GM21515 (cell line): ENCODE data around the gene MAGEA11.
"Not testable (repeated sequence)": the region's sequence is repeated elsewhere in the genome, so short reads cannot be mapped to it uniquely, and the experiment has no call there.

ENCODE experiments used
- ATAC-seq: cut with Tn5 transposase; IDR thresholded peaks from one replicate; pipeline ENCODE4 v1.9.1; 2021; ENCODE audit not compliant: unreplicated experiment

MAGEA11 gene, protein sequence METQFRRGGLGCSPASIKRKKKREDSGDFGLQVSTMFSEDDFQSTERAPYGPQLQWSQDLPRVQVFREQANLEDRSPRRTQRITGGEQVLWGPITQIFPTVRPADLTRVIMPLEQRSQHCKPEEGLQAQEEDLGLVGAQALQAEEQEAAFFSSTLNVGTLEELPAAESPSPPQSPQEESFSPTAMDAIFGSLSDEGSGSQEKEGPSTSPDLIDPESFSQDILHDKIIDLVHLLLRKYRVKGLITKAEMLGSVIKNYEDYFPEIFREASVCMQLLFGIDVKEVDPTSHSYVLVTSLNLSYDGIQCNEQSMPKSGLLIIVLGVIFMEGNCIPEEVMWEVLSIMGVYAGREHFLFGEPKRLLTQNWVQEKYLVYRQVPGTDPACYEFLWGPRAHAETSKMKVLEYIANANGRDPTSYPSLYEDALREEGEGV

DNA sequence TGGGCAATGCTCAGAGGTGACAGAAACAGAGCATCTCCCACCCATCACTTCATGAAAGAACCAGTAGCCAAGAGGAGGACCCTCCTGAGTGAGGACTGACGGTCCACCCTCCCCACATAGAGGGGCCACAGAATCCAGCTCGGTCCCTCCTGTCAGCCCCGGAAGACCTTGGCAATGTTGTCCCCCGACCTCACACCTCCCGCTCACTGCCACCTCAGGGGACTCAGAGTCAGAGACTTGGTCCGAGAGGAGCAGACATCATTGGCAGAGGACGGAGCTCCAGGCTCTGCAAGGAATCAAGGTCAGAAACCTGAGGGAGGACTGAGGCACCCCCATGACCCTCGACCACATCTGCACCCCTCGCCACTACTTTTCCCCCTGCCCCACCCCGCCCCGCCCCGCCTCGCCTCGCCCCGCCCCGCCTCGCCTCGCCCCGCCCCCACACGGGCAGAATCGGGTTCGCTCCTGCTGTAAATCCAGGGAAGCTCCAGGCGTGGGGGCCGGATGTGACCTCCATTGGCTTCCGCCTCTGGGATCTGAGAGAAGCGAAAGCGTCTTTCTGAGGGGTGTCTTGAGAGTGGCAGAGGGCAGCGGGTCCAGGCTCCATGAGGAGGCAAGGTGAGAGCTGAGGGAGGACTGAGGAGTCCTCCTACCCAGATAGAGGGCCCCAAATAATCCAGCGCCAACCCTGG lies at the start of gene MAGEA11:
Gene MAGEA11, plus strand, starts transcription at position 516 of the 692 bp plus-strand sequence. CDS start 1,100 bp downstream, outside the sequence.
- no peak for ATAC-seq

DNA sequence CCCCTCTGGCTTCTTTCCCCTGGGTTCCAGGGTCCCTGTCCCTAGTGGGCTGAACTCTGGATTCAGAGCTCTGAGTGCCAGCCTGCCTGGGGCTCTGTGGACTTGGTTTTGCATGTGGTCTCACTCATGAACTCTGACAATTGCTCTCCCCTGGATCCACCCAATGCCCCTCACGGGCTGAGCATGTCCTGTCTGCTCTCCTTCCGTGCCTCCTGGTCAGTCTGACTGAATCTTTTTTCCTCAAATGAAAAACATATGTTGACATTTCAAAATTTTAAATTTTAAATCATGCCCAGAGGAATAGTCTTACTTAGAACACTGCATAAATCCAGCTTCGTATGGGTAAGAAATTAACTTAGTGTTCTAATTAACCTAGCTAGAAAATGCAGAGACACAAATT lies 36.8 kb upstream of the MAGEA11 start:
- ATAC-seq, result not testable (repeated sequence)

DNA sequence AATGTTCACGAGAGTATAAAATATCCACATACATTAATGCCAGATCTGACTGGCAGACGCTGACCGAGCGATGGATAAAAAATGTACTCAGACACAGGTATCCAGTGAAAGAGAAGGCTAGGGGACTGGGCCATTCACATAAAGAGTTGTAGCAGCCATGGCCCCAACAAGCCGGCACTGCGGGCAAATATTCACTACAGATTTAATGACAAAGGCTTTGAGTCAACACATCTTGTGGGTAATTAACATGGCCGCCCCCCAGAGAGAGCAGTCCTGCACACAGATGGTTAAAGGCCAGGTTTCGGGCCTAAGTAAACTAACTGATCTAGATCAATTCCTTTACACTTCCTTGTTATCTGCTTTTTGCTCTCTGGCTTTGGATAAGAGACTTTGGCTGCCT lies 36.3 kb upstream of the MAGEA11 start:
- not testable (repeated sequence) for ATAC-seq

DNA sequence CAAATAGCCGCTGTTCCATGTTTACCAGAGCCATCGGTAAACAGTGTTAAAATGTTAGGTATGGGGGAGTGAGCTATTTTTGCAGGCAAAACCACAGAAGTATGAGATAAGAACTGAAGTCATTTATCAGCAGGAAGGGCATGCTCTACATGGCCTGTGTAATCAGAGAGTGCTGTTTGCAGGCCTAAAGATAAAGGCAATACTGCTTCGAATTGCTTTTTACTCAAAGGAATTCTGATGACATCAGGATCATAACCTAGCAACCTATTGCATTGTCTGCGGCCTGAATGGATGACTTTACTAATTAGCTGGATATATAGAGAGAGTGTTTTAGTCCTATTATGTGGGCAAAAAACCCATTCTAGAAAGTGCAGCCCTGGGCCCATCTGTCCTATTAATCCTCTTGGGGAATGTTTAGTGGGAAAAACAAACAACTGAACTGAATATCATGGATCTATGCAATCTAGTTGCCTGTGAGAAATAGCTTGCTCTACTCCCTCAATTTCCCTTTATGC lies 32.6 kb upstream of the MAGEA11 start:
- ATAC-seq, result not testable (repeated sequence)

DNA sequence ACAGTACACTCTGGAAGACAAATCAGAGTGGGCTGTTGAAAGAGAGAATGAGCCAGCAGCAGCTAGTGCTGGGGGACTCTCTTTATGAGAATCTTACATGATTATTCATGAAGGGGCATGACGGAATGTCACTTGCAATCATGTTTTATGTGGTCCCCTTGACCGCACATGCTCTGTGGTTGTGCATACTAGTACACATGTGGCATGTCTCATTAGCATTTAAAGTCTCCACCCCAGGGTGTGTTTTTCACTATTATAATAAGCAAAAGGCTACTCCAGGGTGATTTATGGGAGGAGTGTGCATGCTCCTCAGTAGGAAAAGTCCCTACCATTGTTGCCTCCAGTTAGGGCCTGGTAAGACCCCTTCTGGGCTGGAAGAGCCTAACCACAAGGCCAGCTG lies 30.7 kb upstream of the MAGEA11 start:
- no peak for ATAC-seq

DNA sequence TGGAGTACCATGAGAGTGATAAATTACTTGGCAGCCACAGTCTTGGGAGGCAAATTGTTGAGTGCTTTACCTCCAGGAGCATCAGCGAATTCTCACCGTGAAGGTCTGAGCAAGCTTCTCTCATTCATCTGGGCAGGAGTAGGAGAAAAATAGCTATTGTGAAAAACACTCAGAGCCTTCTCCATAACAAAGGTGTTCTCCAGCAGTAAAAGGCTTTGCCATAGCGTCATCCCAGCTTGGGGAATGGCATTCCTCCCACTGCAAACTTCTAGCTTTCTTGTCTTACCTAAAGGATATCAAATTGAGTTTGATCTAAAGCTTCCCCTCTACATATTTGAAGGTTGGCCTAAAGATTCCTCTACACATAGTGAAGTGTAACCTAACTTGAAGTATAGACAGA lies 29.8 kb upstream of the MAGEA11 start:
- no peak for ATAC-seq

DNA sequence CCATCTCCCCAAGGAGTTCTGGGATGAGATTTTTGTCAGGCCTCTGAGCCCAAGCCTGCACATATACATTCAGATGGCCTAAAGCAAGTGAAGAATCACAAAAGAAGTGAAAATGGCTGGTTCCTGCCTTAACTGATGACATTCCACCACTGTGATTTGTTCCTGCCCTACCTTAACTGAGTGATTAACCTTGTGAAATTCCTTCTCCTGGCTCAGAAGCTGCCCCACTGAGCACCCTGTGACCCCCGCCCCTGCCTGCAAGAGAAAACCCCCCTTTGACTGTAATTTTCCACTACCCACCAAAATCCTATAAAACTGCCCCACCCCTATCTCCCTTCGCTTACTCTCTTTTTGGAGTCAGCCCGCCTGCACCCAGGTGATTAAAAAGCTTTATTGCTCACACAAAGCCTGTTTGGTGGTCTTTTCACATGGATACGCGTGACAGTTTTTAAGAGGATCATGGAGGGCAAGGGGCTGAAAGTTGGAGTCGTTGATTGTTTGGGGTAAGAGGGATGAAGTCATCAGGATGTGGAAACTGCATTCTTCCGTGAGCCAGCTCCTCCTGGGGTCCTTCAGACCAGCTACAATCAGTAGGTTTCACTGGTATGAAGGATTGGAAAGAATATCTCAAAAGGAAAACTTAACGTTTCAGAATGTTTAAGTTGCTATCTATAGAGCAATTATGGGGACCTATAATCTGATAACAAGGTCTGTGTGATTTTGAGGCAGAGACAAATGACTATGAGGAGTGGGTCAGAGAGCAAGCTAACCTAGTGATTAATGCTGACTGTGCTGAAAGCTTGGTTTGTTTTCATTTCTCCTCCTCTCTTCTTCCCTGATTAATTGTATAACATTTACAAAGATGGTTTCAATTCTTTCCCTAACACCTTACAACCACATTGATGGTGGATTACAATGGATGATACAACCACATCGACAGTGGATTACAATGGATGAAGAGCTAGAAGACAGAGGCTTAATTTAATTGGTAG lies 28.6 kb upstream of the MAGEA11 start:
- no peak for ATAC-seq

DNA sequence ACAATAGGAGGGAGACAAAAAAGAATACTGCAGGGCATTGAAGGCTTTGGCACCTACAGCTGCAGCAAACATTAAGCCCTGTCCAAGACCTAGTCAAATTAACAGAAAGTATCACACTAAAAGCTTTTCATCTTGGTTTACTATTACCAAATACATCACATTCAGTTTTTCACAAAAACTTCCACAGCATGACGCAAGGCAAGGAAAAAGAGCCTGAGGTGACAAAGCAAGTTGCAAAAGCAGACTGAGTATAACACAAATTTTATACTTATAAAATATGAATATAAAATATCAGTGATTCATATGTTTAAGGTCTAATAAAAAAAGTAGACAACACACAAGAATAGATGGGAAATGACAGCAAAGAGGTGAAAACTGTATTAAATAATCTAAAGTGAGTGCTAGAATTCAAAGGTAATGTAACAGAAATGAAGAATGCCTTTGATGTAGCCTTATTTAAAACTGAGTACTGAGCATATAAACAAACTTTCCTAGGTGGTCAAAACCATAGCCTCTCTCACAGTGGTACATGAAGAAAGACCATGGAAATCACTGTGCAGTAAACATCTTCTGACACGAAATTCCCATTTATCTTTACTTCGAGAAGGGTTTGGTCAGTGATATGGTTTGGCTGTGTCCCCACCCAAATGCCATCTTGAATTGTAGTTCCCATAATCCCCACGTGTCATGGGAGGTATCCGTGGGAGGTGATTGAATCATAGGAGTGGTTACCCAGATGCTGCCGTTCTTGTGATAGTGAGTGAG lies 27.7 kb upstream of the MAGEA11 start:
- no peak for ATAC-seq

DNA sequence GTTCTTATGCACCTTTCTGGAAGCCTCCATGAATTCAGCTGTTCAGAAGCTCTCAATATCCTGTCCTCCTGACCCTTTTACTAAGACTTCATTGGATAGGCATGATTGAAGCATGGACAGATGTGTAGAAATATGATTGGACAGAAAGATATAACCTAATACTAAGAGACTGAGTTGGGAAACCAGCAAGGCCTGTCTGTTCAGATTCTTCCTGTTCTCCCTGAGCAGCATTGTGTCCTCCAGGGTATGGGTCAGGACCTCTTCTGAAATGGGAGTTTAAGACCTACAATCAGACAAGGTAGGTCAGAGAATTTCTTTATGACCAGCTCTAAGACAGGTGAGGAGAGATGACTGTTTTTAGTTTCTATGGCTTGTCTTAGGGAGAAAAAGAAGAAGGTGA lies 23.9 kb upstream of the MAGEA11 start:
- ATAC-seq, result no peak

DNA sequence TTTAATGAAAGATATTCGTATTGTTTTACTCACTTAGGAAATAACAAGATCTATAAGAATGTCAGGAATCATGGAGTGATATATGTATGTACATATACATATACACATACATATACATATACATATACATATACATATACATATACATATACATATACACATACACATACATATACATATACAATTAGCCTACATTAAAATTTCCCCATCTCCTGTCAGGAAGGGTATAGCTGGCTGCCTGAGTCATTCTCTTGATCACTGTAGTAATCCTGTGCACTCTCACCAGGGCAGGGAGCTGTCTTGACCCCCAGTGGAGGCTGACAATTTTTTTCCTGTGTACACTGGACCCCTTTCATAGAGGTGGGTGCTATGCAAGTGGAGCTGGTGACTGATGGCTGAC lies 23.3 kb upstream of the MAGEA11 start:
- ATAC-seq, result no peak

DNA sequence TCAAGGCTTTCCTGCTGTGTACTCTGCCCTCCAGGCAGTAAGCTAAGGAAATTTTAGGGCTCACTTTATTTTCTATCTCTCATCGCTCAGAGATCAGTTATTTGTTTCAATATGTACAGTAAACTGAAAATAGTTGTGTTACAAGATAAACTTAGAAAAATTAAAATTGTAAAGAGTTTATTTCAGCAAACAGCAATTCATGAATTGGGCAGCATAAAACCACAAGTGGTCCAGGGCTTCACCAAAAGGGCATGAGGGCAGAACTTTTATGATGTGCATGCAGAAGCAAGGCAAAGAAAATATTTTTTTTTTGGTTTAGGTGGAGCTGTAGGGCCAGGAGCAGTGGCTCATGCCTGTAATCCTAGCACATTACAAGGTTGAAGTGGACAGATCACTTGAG lies 20.1 kb upstream of the MAGEA11 start:
- ATAC-seq, result no peak

DNA sequence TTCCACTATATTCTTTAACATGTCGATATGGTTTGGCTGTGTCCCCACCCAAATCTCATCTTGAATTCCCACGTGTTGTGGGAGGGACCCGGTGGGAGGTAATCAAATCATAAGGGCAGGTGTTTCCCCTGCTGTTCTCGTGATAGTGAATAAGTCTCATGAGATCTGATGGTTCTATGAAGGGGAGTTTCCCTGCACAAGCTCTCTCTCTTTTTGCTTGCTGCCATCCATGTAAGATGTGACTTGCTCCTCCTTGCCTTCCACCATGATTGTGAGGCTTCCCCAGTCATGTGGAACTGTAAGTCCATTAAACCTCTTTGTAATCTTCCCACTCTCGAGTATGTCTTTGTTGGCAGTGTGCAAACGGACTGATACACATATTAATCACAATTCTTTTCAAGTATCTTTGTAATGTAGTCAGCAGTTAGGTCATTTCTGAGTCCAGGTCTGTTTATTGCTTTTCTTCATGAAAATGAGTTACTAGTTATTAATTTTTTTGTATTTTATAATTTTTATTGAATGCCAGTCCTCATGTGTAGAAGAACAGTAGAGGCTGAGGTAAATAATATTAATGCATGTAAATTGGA lies 19.1 kb upstream of the MAGEA11 start:
- not testable (repeated sequence) for ATAC-seq

DNA sequence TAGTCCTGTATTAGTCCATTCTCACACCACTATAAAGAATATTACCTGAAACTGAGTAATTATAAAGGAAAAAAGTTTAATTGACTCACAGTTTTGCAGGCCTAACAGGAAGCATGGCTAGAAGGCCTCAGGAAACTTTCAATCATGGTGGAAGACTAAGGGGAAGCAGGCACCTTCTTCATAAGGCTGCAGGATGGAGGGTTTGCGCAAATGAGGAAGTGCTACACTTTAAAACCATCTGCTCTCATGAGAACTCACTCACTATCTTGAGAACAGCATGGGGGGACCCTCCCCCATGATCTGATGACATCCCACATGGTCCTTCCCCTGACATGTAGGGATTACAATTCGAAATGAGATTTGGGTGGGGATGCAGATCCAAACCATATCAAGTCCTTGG lies 12.1 kb upstream of the MAGEA11 start:
- ATAC-seq, result no peak

DNA sequence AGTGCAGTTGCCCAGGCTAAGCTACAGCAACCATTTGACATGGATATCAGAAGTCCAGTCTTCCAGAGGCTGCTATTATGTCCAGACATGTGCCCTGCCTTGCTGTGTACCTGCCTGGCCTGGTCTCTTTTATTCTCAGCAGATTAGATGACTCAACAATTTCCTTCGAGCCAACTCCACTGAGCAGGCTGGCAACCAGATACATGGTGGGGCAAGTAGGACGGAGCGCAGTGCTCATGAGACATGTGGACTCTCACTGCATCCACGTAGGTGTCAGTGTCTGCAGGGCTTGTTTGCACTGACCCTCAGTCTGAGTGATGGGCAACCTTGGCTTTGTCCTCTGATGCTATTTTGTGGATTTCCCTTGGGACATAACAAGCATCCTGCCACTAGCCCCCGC lies 7.2 kb upstream of the MAGEA11 start:
- ATAC-seq, result no peak

DNA sequence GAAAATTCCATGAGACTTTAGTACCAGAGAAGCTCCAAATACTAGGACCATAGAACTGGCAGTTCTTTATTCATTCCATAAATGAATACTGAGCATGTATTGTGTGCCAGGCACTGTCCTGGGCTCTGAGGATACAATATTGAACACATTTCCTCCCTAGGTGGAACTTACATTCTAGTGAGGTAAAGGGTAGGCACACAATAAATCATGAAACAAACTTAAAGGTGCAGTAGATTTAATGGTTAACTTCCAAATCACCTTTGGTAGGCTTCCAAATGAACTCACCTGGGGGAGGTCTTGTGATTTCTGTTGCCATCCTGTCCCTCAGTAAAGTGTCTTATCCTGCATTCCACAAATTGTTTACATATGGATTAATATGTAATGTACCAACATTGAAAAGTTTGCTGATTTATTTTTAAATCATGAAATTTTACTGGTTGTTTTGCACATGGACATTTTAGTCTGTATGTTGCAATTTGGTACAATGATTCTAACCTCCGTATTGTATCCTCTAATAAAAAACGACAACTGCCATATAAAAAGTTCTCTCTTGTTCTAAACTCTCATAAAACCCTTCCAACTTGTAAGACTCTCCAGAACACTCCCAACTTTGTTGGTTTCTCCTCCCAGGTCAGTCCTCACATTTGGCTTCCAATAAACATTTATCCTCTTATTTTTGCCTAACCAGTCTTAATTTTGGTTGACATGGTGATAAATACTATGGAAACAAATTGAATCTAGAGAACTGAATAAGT lies 4.5 kb upstream of the MAGEA11 start:
- ATAC-seq, result no peak

DNA sequence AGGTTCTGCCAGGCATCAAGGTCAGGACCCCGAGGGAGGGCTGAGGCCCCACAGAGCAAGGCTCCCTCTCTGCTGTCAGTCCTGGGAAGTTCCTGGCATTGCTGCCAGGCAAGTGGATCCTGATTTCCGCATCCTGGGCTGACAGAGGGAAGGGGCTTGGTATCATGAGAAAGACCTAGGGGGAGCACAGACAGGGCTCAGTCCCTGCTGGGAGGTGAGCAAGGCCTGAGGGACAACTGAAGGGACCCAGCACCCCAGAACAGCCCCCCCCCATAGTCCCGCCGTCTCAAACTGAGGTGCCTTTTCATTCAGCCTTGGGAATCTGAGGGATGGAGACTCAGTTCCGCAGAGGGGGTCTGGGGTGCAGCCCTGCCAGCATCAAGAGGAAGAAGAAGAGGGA lies 971 bp downstream of the MAGEA11 start:
- no peak for ATAC-seq

DNA sequence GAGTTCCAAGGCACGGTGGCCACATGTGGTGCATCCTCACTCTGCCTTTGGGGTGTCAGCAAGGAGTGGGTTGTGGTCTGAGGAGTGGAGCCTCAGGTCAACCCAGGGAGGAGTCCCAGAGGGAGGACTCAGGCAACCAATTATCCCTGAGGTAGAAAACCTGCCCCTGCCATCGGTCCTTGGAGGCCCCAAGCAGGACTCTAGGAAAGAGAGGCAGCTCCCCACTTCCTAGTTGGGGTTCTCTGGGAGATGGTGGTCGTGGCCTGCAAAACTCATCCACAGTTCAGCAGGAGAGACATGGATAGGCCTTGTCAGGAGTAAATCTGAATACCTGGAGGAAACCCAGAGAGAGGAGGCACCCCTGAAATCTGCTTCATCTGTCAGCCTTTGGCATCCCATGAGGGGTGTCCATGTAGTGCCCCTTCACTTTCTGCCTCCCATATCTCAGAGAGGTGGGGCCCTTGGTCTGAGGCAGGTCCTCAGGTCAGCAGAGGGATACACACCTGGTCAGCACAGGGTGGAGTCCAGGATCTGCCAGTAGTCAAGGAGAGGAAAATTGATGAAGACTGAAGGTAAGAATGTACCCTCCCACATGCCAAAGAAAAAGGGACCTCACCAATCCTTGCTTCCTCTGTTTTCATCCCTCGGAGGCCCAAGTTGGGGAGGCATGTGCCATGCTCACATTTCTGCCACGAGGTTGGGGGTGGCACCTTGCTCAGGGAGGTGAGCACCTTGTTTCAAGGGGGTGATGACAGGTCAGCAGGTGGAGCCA lies 1.6 kb downstream of the MAGEA11 start:
- ATAC-seq, result no peak

DNA sequence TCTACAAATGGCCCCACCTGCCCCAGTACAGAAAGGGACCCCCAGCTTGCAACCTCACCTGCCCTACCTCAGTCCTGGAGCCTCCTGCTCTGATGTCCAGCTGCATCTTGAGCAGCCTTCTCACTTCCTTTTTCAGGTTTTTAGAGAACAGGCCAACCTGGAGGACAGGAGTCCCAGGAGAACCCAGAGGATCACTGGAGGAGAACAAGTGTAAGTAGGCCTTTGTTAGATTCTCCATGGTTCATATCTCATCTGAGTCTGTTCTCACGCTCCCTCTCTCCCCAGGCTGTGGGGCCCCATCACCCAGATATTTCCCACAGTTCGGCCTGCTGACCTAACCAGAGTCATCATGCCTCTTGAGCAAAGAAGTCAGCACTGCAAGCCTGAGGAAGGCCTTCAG lies 3.6 kb downstream of the MAGEA11 start:
- ATAC-seq, result no peak
